GM12874 (cell line): ENCODE data around the gene PRICKLE2.

Experiments
- CTCF ChIP-seq: IDR thresholded peaks from 2 replicates; pipeline ENCODE4 v1.5.1; 2011; ENCODE audit warnings: low read depth, mild to moderate bottlenecking, control low read depth, low read length, moderate library complexity; ENCODE audit not compliant: insufficient read depth

PRICKLE2 gene

DNA sequence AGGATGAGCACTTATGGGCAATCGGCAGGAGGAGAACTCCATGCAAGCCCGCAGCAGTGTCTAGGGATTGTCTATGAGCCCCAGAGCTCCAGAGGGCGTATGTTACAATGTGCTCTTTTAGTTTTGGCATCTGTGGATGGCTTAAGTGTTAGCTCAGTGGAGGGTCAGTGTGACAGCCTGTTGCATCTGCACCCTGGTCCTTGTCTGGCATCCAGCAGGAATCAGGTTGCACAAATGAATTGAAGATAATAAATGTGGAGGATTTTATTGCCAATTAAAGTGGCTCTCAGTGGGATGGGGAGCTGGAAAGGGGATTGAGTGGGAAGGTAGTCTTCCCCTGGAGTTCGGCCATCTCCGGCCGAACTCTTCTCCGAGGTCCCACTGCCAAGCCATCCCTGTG is 11.8 kb upstream of the PRICKLE2 start:
- TF ChIP-seq CTCF = no peak

DNA sequence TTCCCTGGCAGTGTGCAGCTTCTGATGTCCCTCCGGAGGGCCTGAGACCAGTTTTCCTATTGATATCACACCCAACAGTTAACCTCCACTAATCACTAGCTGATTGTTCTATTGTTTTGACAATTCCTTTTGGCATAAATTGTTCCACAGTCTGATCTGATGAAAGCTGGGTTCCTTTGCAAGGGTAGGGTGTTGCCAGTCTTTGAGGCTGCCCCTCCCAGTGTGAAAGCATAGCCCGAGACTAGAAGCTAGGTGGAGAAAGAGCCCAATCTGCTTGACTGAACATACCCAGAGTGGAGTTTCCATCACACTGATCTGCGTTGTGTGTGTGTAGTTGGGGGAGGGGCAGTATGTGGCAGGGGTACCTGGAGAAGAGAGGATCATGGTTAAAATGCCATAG is 10.3 kb upstream of the PRICKLE2 start:
- no peak for TF ChIP-seq CTCF

GRCh38 chr3:64234571-64234970 is 9.3 kb upstream of the PRICKLE2 start:
- TF ChIP-seq CTCF = no peak

DNA sequence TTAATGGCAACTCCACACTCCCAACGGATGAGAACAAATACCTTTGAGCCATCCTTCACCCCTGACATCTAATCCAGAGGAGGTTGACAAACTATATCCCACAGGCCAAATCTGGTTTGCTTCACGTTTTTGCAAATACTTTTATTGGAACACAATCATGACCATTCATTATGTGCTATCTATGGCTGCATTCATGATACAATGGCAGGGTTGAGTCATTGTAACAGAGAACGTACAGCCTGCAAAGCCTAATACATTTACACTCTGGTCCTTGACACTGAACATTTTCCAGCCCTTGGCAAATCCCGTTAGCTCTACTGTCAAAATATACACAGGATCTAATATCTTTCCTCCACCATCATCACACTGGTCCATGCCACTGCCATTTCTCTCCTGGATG is 7.6 kb upstream of the PRICKLE2 start:
- no peak for TF ChIP-seq CTCF

GRCh38 chr3:64229903-64230302 is 4.6 kb upstream of the PRICKLE2 start:
- TF ChIP-seq CTCF = no peak

GRCh38 chr3:64228110-64228509 is 2.8 kb upstream of the PRICKLE2 start:
- no peak for TF ChIP-seq CTCF

- no peak for TF ChIP-seq CTCF
Observed at GRCh38 chr3:64226730-64227129, 1.5 kb upstream of the PRICKLE2 start.
